ENCODE results near the gene TTC38. TPM values are rescaled to one million over a fixed set of nuclear protein-coding genes. Genes with fewer than 3 reads are reported as not detected.

Gene TTC38
- total RNA-seq, 1 experiment from 2014 or later, result 31.5 TPM

DNA sequence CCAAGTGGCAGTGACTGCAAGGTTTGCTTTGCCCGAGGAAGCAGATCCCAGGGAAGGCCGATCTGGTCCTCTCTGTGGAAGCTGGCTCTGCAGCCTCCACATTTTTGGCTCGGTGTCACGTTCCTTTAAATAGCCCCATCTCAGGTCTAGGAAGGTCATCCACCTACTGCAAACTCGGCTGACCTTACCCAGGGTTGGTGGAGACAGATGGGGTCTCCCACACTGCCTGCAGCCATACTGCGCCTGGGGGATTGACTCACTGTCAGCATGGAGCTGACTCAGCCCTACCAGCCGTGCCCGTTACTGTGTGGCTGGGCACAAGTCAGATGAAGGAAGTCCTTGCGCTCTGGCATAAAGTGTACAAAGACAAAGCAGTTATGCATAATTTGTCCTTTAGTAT lies 34.6 kb upstream of the TTC38 start:
- no peak overlapping the region for H3K18ac ChIP-seq (ENCODE audit: insufficient read length, low read depth, low read length)
- no peaks in the 10 kb centered on the region for H3K9me3 ChIP-seq (ENCODE audit: control insufficient read depth, low read depth, low read length)
- H2BK12ac ChIP-seq (ENCODE audit: insufficient read length, low read depth, low read length), result no peak overlapping the region
- peaks cover 2 to 4% (median 4%) of the 10 kb centered on the region in 3 experiments; a peak in 3 of 7 replicates for H3K36me3 Mint-ChIP-seq (ENCODE audit: insufficient read depth in 1 of 3, low read depth in 3 of 3)
- H3K9me3 Mint-ChIP-seq, result peaks cover 0 to 2% of the 10 kb centered on the region in 2 experiments; a peak in 2 of 5 replicates
- no peak for DNase-seq
- H2BK5ac ChIP-seq (ENCODE audit: insufficient read length, low read length), result no peak overlapping the region
- no peak overlapping the region for H4K5ac ChIP-seq (ENCODE audit: insufficient read length, low read depth, low read length)
- H3K56ac ChIP-seq (ENCODE audit: insufficient read length, low read depth, low read length), result no peak overlapping the region
- H3T11ph ChIP-seq (ENCODE audit: low read length), result no peak overlapping the region
- H4K8ac ChIP-seq (replicated peaks; ENCODE audit: insufficient read length, low read depth, low read length), result no peak overlapping the region
- H3K4me1 Mint-ChIP-seq, result no peaks in the 10 kb centered on the region
- no peaks in the 10 kb centered on the region for H3K23me2 ChIP-seq (ENCODE audit: insufficient read length, low read depth, low read length, poor library complexity, severe bottlenecking)
- H3K27me3 Mint-ChIP-seq (ENCODE audit: low read depth), result 0 out of 2 replicates have a peak, but pooled peaks cover 1% of the 10 kb centered on the region
- no peak overlapping the region for H2BK120ac ChIP-seq (ENCODE audit: low read depth, low read length, poor library complexity, severe bottlenecking)
- H2AK5ac ChIP-seq (ENCODE audit: insufficient read length, low read length), result no peak overlapping the region
- no peak overlapping the region for H3K9ac ChIP-seq (ENCODE audit: extremely low read depth, insufficient read length, low read length)
- H3K23ac ChIP-seq (ENCODE audit: insufficient read length, low read depth, low read length), result no peak overlapping the region
- no peak overlapping the region for H4K91ac ChIP-seq (ENCODE audit: insufficient read length, low read depth, low read length)
- no CpG with 5 or more reads among the region's 9 CpGs for WGBS (ENCODE audit: extremely low coverage, insufficient read length, low lambda C conversion rate)
- no peak overlapping the region for H3K4ac ChIP-seq (ENCODE audit: low read depth, low read length)
- TF ChIP-seq, protein P1, sequence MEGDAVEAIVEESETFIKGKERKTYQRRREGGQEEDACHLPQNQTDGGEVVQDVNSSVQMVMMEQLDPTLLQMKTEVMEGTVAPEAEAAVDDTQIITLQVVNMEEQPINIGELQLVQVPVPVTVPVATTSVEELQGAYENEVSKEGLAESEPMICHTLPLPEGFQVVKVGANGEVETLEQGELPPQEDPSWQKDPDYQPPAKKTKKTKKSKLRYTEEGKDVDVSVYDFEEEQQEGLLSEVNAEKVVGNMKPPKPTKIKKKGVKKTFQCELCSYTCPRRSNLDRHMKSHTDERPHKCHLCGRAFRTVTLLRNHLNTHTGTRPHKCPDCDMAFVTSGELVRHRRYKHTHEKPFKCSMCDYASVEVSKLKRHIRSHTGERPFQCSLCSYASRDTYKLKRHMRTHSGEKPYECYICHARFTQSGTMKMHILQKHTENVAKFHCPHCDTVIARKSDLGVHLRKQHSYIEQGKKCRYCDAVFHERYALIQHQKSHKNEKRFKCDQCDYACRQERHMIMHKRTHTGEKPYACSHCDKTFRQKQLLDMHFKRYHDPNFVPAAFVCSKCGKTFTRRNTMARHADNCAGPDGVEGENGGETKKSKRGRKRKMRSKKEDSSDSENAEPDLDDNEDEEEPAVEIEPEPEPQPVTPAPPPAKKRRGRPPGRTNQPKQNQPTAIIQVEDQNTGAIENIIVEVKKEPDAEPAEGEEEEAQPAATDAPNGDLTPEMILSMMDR (conservative IDR thresholded peaks at IDR 0.05), result no peak
- no peaks in the 10 kb centered on the region for H4K20me1 ChIP-seq (ENCODE audit: control insufficient read depth, insufficient read depth, insufficient read length)
- no peak overlapping the region for H3K27ac Mint-ChIP-seq
- H2BK15ac ChIP-seq (ENCODE audit: low read depth, low read length), result no peak overlapping the region
- H3K4me2 ChIP-seq (ENCODE audit: insufficient read depth, insufficient read length, low read length), result no peak overlapping the region
- no peak overlapping the region for H3K4me3 Mint-ChIP-seq
- H3K79me1 ChIP-seq (ENCODE audit: insufficient read depth, low read depth, low read length, poor library complexity, severe bottlenecking), result no peaks in the 10 kb centered on the region
- H3K27ac ChIP-seq (ENCODE audit: insufficient read length, low read depth, low read length), result no peak overlapping the region
- no peaks in the 10 kb centered on the region for H3K27me3 ChIP-seq (ENCODE audit: insufficient read depth, low read length)
- H3K14ac ChIP-seq (ENCODE audit: insufficient read depth, low read length), result no peak overlapping the region
- H2AFZ ChIP-seq (ENCODE audit: low read length), result no peak overlapping the region
- no peak overlapping the region for H2BK20ac ChIP-seq (ENCODE audit: low read depth, low read length, poor library complexity, severe bottlenecking)
- H3K79me2 ChIP-seq (ENCODE audit: insufficient read depth, low read length), result no peaks in the 10 kb centered on the region
- no peaks in the 10 kb centered on the region for H3K4me1 ChIP-seq (ENCODE audit: insufficient read depth, low read length)

All from H9 (cell line).